Skeletal muscle tissue (tissue), 4 donors: ENCODE data around the gene IRF2BPL. TPM values are rescaled to one million over a fixed set of nuclear protein-coding genes. Genes with fewer than 3 reads are reported as not detected.

Source experiments
- H3K27ac ChIP-seq: one replicate; pipeline ENCODE4 v1.7.0; 2013; ENCODE audit warnings: mild to moderate bottlenecking, low read depth, low read length, inconsistent platforms
- H3K27me3 ChIP-seq, 3 donors: one replicate each; pipeline ENCODE4 v1.7.0; 2013; ENCODE audit warnings: low read length in 3 of 3; ENCODE audit not compliant: control insufficient read depth in 3 of 3, insufficient read depth in 3 of 3
- H3K36me3 ChIP-seq, 3 donors: one replicate each; pipeline ENCODE4 v1.7.0; 2013; ENCODE audit warnings: low read length in 3 of 3; ENCODE audit not compliant: control insufficient read depth in 3 of 3, insufficient read depth in 3 of 3
- H3K4me1 ChIP-seq, 3 donors: one replicate each; pipeline ENCODE4 v1.7.0; 2013; ENCODE audit warnings: low read length in 3 of 3, mild to moderate bottlenecking in 3 of 3; ENCODE audit not compliant: control insufficient read depth in 3 of 3, insufficient read depth in 3 of 3
- H3K4me3 ChIP-seq, 3 donors: one replicate each; pipeline ENCODE4 v1.7.0; 2013; ENCODE audit warnings: low read length in 3 of 3
- H3K9ac ChIP-seq, 3 donors: one replicate each; pipeline ENCODE4 v1.7.0; 2013; ENCODE audit warnings: low read length in 3 of 3, mild to moderate bottlenecking in 3 of 3, moderate library complexity in 2 of 3, low read depth in 1 of 3
- H3K9me3 ChIP-seq, 3 donors: one replicate each; pipeline ENCODE4 v1.7.0; 2013; ENCODE audit warnings: low read length in 3 of 3; ENCODE audit not compliant: control insufficient read depth in 3 of 3
- total RNA-seq: library from RNA; depleted of rRNA; stranded (reverse); fragments of >200 nt; gene quantifications from one replicate; pipeline ENCODE4 v1.2.3, GENCODE V29; 2014
- donor health status: Osteomylitis.

Gene IRF2BPL
- total RNA-seq, 1 donor from 2014 or later: 20.9 TPM

- no peaks in the 10 kb centered on the region for H3K36me3 ChIP-seq
- H3K27me3 ChIP-seq: no peaks in the 10 kb centered on the region
- no peak overlapping the region for H3K27ac ChIP-seq
- no peaks in the 10 kb centered on the region for H3K9me3 ChIP-seq
- H3K4me3 ChIP-seq: no peak overlapping the region
- H3K9ac ChIP-seq: no peak overlapping the region
- H3K4me1 ChIP-seq: peaks cover 62 to 76% (median 64%) of the 10 kb centered on the region in 3 donors
Observed at GRCh38 chr14:77035267-77035666, 6.8 kb upstream of the IRF2BPL start.

- H3K36me3 ChIP-seq: no peaks in the 10 kb centered on the region
- no peaks in the 10 kb centered on the region for H3K27me3 ChIP-seq
- peak overlapping the region; percentile 88 to 95 (median 90) for H3K9ac ChIP-seq
- H3K27ac ChIP-seq: peak overlapping the region; percentile 99
- no peaks in the 10 kb centered on the region for H3K9me3 ChIP-seq
- H3K4me1 ChIP-seq: peaks cover 57 to 73% (median 66%) of the 10 kb centered on the region in 3 donors
- H3K4me3 ChIP-seq: peak overlapping the region; percentile 72 to 80 (median 76)
Observed at GRCh38 chr14:77033622-77034589, 5.4 kb upstream of the IRF2BPL start.

GRCh38 chr14:77032844-77033621 lies 4.5 kb upstream of the IRF2BPL start:
- H3K27ac ChIP-seq: peak overlapping the region; percentile 99
- no peaks in the 10 kb centered on the region for H3K27me3 ChIP-seq
- no peaks in the 10 kb centered on the region for H3K9me3 ChIP-seq
- H3K9ac ChIP-seq: peak overlapping the region; percentile 88 to 95 (median 90)
- peak overlapping the region; percentile 72 to 80 (median 76) for H3K4me3 ChIP-seq
- H3K36me3 ChIP-seq: no peaks in the 10 kb centered on the region
- H3K4me1 ChIP-seq: peaks cover 56 to 67% (median 65%) of the 10 kb centered on the region in 3 donors

GRCh38 chr14:77032491-77032843 lies 4.0 kb upstream of the IRF2BPL start:
- H3K27ac ChIP-seq: peak overlapping the region; percentile 99
- H3K4me1 ChIP-seq: peaks cover 51 to 61% (median 59%) of the 10 kb centered on the region in 3 donors
- peak overlapping the region; percentile 72 to 80 (median 76) for H3K4me3 ChIP-seq
- H3K27me3 ChIP-seq: no peaks in the 10 kb centered on the region
- H3K36me3 ChIP-seq: no peaks in the 10 kb centered on the region
- no peaks in the 10 kb centered on the region for H3K9me3 ChIP-seq
- H3K9ac ChIP-seq: peak overlapping the region; percentile 88 to 95 (median 90)

GRCh38 chr14:77031759-77032490 lies 3.4 kb upstream of the IRF2BPL start:
- H3K4me1 ChIP-seq: peaks cover 47 to 55% (median 53%) of the 10 kb centered on the region in 3 donors

GRCh38 chr14:77027538-77028383 lies 747 bp downstream of the IRF2BPL start:
- Histone ChIP-seq H3K27ac (peak overlapping the region; percentile 99), H3K4me3 (peak overlapping the region; percentile 72 to 90 (median 77)), H3K36me3 (peaks cover 6 to 11% (median 6%) of the 10 kb centered on the region in 3 donors), H3K27me3 (no peaks in the 10 kb centered on the region), H3K9me3 (no peaks in the 10 kb centered on the region), H3K4me1 (peaks cover 64 to 67% (median 65%) of the 10 kb centered on the region in 3 donors), H3K9ac (peak overlapping the region; percentile 94 to 99 (median 97))

More at GRCh38 chr14:77031759-77032490, 3.4 kb upstream of the IRF2BPL start:
- H3K36me3 ChIP-seq: no peaks in the 10 kb centered on the region
- peak overlapping the region; percentile 88 to 95 (median 90) for H3K9ac ChIP-seq
- peak overlapping the region in 1 of 3 donors; percentile 76 for H3K4me3 ChIP-seq
- H3K27ac ChIP-seq: peak overlapping the region; percentile 99
- H3K27me3 ChIP-seq: no peaks in the 10 kb centered on the region
- H3K9me3 ChIP-seq: no peaks in the 10 kb centered on the region

GRCh38 chr14:77026930-77027537 lies 1.5 kb downstream of the IRF2BPL start:
- Histone ChIP-seq H3K27ac (peak overlapping the region; percentile 99), H3K9me3 (no peaks in the 10 kb centered on the region), H3K36me3 (peaks cover 6 to 11% (median 6%) of the 10 kb centered on the region in 3 donors), H3K9ac (peak overlapping the region; percentile 94 to 99 (median 97)), H3K27me3 (no peaks in the 10 kb centered on the region), H3K4me3 (peak overlapping the region; percentile 77 to 90 (median 82)), H3K4me1 (peaks cover 64 to 68% (median 65%) of the 10 kb centered on the region in 3 donors)

GRCh38 chr14:77026166-77026929 lies 2.2 kb downstream of the IRF2BPL start:
- peak overlapping the region; percentile 99 for H3K27ac ChIP-seq
- H3K4me3 ChIP-seq: peak overlapping the region; percentile 77 to 90 (median 82)
- H3K9ac ChIP-seq: peak overlapping the region; percentile 90 to 99 (median 94)
- H3K4me1 ChIP-seq: peaks cover 57 to 68% (median 58%) of the 10 kb centered on the region in 3 donors
- no peaks in the 10 kb centered on the region for H3K9me3 ChIP-seq
- H3K36me3 ChIP-seq: peaks cover 6 to 11% (median 6%) of the 10 kb centered on the region in 3 donors
- H3K27me3 ChIP-seq: no peaks in the 10 kb centered on the region
